Suppressor macrophage (primary cell): ENCODE data around the gene TDRD7.

Source experiments
- DNase-seq, 4 experiments: peaks; one replicate each; pipeline ENCODE4 v3.0.0-alpha.2; 2020 to 2022

The TDRD7 gene

DNA sequence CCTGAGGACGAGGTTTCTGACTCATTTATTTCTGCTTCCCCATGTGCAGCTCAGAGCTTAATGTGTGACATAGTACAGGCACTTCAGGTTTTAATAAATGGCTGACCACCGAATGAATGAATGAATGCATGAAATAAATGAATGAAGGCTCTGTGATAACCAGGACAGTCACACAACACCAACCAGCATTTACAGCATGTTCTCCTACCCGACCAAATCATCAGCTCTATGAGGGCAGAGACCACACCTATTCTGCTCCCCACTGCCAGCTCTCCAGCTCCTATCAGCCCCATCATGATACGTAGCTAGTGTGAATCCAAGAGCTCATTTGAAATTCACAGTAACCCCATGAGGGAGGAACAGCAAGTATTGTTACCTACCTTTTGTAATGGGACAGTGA, 94.4 kb downstream of the TDRD7 start:
- DNase-seq = no peak

GRCh38 chr9:97506787-97507186, 94.9 kb downstream of the TDRD7 start:
- DNase-seq = no peak

- no peak for DNase-seq
These were observed 95.6 kb downstream of the TDRD7 start for GRCh38 chr9:97507428-97507984.

GRCh38 chr9:97508852-97509251, 97.0 kb downstream of the TDRD7 start:
- DNase-seq = no peak

- DNase-seq = peak in 1 of 4 experiments; percentile 11
These were observed 99.1 kb downstream of the TDRD7 start for GRCh38 chr9:97510797-97511654.

- no peak for DNase-seq
These were observed 99.9 kb downstream of the TDRD7 start for GRCh38 chr9:97511655-97512427.

DNA sequence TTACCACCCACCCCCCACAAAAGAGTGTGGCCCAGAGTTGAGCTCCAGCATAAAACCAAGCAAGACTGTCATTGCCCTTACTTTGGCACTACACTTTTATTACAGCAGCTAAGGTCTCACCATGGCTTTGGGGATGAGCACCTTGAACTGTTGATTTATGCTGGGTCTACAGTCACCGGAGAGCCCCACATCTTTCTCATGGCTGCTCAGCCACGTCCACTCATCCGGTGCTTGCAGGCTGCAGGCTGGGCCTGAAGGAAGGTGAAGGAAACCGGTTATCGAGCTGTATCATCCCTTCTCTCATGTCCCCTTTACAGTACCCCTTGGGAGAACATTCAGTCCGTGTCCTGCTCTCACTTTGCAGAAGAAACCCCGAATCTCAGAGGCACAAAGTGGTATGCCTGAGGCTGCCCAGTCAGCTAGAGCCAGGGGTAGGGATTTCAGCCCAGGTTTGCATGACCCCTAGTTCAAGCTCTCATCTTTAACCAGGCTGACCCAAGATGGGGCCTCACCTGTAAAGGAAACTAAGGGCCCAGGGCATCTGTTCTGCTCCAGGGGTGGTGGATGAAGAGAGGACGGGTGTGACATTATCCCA, 101.2 kb downstream of the TDRD7 start:
- no peak for DNase-seq

DNA sequence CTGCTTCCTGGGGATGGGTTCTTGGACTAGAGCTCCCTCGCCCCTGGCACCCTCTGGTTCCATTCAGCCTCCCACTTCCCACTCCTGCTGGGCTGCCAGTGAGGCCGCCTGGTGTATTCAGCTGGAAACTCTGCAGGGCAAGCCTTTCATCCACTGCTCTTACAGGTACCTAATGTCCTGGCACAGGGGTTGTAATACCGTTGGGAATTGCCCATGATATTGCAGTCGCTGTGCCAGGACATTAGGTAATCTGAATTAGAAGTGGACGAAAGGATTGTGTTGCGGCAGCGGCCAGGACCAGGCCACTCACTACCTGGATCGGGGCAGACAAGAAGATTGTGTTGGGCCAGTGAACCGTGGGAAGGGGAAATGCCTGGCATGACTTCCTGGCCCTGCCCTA, 102.6 kb downstream of the TDRD7 start:
- no peak for DNase-seq

- no peak for DNase-seq
These were observed 103.8 kb downstream of the TDRD7 start for GRCh38 chr9:97515662-97516061.

DNA sequence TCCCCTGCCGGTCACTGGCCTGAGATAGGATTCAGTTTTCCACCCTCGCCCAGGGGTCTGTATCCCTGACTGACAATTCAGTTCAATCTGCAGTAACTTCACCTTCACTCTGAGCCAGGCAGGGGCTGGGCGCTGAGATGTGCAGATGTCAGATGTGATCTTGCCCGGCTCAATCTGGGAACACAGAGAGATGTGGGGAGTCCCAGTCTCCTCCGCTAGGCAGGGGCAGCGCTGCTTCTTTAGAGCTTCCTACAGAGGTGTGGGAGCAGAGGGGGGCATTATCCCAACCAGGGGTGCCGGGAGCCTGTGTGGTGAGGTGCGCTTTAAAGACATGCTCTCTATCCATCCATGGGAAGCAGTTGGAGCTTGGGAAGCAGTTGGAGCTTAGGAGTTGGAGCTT, 104.2 kb downstream of the TDRD7 start:
- DNase-seq = no peak

DNA sequence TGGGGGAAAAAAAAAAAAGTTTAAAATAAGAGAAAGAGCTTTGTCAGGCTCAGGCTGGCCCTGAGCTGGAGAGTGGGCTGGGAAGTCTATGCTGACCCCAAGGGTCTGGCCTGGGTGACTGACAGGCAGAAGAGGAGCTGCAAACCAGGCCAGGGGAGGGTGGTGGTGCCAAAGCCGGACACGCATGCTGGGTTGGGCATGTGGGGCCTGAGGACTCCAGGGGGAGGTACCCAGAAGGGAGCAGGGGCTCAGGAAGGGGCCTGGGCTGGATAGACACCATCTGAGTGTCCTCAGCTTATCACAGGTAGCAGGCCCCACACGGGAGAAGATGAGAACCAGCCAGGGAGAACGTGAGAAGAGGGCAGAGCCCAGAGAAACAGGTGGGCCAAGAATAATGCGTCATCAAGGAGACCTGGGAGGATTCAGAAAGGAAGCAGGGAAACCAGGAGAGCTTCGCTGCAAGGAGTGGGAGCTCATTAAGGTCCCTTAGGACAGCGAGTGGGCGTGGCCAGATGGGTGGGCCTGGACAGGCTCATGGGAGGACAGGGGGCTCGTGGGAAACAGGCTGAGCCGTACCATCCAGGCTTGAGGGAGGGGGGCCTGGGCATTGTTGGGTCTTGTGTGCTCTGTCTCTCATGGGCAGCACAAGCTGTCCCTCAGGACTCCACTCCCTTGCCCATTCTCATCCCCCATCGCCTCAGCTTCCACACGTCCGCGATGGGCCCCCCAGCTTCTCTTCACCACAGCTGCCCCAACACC, 105.6 kb downstream of the TDRD7 start:
- no peak for DNase-seq

DNA sequence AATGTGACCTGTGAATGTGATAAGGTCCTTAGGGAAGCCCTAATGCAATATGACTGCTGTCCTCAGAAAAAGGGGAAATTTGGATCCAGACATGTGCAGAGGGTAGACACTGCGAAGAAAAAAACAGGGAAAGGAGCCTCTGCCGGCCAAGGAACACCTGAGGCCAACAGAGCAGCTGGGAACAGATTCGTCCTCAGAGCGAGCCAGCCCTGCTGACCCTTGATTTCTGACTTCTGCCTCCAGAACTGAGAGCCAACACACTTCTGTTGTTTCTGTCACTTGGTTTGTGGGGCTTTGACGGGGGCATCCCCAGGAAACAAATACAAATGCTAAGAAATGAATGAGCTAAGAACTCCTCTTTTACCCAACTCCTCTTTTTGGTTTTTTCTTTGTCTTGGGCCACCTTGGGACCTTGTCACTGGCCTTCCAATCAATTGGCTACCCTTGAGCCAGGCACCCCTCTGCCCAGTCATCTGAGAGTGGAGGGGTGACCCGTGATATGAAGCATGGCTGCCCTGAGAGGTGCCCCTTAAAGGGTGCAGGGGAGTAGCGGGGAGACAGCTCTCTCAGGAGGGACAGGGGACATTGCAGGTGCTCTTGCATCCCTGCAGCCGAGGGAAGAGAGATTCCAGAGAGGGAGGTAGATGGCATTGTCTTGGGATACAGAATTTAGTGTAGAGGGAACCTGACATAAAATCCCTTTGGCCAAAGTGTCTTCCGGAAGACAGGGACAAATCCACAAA, 106.4 kb downstream of the TDRD7 start:
- no peak for DNase-seq

DNA sequence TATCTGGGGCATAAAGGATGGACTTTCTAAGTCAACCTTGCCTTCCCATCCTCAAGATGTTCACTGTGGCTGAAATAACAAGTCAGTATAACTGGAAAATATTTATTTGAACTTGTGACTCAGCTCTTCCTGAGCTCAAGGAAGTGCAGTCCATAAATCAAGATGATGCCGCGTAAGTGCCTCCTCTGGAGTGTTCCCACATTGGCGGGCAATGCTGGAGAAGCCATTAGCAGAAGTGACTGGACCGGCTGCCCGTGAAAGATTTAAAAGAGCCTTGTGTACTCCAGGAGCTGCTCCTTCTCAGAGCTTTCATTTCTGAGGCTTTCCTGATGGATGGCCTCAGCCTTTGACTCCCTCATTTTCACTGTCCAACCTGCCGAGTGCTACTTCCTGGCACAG, 107.0 kb downstream of the TDRD7 start:
- DNase-seq = peak in 3 of 4 experiments; percentile 26 to 36 (median 26)

DNA sequence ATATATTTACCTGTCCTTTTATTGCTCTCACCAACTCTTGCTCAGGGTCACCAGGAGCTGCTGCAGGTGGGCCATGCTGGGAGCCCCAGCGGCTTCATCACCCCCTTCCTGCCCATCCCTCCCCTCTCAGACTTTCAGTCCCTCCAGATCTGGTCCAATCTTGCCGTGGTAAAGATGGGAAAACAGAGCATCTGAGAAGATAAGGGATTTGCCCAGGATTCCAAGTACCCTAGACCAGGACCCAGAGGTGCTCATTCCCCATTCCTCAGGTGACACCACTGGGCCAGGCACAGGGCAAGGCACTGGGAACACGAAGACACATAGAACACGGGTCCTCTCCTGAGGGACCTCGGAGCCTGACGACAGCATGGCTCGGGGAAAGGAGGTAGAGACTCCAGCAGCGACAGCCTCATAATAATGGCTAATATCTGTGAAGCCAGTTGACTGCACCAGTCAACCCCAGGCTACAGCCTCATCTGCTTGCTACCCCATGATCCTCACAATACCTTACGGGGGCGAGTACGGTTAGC, 107.6 kb downstream of the TDRD7 start:
- no peak for DNase-seq

DNA sequence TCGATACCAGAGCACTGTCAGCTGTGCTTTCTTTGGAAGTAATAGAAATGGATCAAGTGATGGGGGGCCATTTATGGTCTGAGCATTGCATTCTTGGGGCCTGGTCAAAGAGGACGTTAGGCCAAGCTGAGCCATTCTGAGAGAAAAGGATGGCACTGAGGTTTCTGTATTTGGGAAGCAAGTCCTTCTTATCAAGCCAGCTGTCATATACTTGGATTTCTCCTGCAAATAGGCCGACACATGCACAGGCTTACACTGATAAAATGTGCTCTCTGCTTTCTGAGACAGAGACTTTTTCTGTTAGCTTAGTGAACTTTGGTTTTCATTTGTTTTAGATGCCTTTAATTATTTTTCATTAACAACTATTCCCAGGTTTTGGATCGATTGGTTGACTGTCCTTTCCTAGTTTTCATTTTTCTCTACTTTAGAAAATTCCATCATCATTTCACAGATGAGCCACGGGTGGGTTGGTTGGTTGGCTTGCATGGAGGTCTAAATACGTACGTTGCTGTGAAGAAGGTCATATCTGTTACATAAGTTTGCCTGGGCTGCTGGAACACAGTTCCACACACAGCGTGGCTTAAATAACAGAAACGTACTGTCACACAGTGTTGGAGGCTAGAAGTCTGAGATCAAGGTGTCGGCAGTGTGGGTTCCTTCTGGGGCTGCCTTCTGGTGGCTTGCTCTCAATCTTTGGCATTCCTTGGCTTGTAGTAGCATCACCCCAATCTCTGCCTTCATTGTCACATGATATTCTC, 109.9 kb downstream of the TDRD7 start:
- DNase-seq = no peak

DNA sequence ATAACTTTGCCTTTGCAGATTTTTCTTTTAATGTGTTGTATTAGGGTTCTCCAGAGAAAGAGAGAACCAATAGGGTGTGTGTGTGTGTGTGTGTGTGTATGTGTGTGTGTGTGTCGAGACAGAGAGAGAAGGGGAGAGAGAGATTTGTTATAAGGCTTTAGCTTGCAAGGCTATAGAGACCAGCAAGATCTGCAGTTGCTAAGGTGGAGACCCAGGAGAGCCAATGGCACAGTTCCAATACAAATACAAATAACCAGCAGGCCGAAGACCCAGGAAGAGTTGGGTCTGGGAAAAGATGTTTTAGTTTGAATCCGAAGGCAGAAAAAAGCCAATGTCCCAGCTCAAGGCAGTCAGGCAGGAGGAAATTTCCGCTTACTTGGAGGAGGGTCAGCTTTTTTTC, 112.5 kb downstream of the TDRD7 start:
- DNase-seq = no peak

DNA sequence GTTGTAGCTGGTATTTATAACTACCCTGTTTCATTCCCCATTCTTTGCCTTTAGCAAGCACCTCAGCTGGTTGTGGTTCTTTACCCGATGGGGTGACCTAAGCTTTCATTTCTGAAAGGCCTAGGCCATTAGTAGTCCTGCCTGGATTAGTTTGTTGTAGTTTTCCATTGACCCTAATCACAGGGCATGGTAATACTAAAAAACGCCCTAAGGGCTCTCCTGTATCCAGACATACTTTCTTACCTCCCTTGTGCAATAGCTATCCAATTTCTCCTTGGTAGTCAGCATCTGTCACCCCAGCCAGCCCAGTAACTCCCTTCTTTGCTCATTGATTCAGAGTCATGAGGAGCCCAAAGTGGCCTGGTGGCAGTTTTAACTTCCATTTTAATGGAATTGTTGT, 113.6 kb downstream of the TDRD7 start:
- DNase-seq = no peak

DNA sequence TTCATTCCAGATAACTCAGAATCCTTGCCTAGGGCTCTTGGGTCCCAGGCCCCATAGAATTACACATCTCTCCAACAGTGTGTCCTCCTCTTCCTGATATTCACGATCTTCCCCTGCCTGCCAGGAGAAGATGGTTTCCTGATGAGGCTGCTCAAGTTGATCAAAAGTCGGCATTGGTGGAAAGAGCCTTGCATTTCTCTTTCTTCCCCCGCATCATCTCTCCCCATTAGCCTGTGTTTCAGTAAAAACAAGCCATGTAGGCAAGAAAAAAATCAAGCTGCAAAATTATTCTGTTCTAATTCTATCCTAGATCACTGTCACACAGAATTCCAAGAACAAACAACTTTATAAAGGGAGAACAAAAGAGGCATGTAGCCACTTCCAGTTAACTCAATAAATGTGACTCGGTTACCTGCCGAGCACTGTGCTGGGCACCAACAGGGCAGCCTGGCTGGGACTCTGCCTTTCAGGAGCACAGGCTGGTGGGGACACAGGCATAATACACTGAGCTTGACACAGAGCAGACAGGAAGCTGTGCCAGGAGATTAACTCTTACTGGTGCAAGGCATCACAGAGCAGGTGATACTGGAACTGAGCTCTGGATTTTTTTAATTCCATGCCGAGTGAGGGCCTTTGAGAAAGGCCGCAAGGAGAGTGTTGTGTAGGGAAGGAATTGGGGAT, 115.1 kb downstream of the TDRD7 start:
- no peak for DNase-seq

- DNase-seq = no peak
These were observed 116.0 kb downstream of the TDRD7 start for GRCh38 chr9:97527626-97528528.
